GM21786 (cell line): ENCODE measurements around the gene IL1R2.

ENCODE experiments used
- ATAC-seq: cut with Tn5 transposase; IDR thresholded peaks from one replicate; pipeline ENCODE4 v1.9.1; 2021; ENCODE audit not compliant: unreplicated experiment

IL1R2 gene

DNA sequence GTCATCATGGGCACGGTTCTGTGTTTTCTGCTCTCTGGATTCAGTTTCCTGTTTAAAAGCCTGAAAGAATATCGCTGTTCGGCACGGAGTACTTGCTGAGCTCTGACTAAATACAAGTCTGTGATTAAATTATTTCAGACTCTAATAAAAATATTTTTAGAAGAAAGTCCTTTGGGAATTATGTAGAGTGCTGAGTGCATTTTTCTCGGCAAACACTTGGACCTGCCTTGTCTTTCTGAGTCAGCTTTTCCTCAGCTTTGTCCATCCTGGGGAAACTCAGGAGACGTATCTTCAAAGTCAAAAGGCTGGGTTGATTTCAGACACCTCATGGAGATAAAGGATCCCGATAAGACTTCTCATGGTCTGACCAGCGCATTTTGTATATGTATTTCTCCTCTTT lies 45.9 kb downstream of the IL1R2 start:
- no peak for ATAC-seq

- ATAC-seq, result no peak
Measured at GRCh38 chr2:102040229-102040628, 48.5 kb downstream of the IL1R2 start.

GRCh38 chr2:102041351-102041750 lies 49.6 kb downstream of the IL1R2 start:
- ATAC-seq, result no peak

- ATAC-seq, result no peak
Measured at GRCh38 chr2:102042196-102043081, 50.7 kb downstream of the IL1R2 start.

- ATAC-seq, result no peak
Measured at GRCh38 chr2:102043560-102043959, 51.8 kb downstream of the IL1R2 start.

DNA sequence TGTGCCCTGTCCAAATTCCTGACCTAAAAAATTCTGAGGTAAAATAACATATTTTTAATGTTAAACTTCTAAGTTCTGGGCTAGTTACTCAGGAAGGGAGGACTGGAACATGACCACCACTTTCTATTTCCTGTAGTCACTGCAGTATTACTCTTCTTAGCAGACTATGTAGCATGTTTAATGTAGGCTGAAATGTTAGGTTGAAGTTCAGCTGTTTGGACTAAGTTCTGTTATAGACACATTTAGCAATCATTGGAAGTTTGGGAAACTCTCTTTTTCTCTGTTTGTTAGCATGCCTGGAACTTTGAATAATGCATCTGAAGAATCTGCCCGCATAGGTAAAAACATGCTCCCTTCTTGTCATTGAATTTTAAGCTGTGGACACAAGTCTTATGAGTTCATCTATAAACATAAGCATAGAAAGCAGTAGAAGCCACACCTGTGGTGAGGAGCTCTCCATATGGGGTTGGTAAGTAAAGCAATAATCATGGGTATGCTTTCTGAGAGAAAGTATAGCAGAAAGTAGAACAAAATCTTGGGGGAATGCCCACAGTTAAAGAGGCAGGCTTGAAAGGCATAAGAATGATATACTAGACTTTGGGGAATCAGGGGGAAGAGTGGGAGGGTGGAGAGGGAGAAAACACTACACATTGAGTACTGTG lies 52.6 kb downstream of the IL1R2 start:
- ATAC-seq, result no peak

DNA sequence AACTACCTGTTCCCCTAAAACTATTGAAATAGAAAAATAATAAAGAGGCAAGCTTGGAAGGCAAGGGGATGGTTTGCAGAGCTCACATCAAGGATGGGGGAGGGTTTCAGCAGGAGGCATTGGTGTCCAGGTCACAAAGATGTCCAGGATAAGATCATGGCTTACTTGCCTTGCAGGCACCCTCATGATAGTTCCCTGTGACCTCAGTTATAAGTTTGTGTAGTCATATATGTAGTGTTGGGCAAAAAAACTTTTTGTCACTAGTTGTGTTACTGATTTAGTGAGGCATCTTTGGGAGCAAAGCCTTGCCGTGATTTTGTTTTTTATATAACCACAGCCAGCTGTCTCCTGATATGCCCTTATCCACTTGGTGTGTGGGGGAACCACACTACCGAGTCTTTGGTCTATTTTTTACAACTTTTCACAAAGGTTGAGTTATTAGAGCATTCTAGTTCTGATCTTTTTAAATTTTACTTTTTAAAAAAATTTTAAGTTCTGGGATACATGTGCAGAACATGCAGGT lies 53.3 kb downstream of the IL1R2 start:
- ATAC-seq, result no peak

- no peak for ATAC-seq
Measured at GRCh38 chr2:102045697-102046096, 53.9 kb downstream of the IL1R2 start.

GRCh38 chr2:102046135-102046986 lies 54.6 kb downstream of the IL1R2 start:
- no peak for ATAC-seq

GRCh38 chr2:102048465-102048864 lies 56.7 kb downstream of the IL1R2 start:
- ATAC-seq, result no peak

DNA sequence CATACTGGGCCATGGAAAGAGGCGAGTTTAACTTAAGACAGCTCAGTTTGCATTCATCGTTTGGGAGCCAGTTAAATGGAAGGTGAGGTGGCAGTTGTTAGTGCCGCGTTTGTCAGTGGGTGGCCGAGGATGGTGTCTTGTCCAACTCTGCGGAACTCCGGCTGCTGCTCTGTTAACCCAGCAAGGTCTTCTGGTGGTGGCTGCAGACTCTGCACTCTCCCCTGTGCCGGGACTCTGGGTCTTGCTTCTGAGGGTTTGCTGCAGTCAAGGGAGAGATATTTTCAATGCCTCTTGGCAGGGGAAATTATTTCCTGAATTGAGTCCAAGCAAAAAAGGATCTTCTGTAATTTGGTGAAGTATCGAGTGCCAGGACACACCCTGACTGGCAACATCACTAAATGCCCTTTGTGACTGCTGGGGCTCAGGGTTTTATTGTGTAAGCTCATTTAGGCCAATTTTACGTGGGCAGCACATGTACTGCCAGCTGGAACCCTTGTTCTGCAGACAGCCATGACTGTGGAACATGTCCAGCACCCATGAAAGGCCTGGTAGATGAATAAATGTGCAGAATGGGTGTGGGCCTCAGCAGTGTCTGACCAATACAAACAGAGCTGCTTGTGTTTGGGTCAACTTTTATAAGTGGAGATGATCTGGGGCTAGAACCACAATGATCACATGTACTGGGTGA lies 58.1 kb downstream of the IL1R2 start:
- no peak for ATAC-seq

- ATAC-seq, result no peak
Measured at GRCh38 chr2:102050854-102051391, 59.2 kb downstream of the IL1R2 start.

DNA sequence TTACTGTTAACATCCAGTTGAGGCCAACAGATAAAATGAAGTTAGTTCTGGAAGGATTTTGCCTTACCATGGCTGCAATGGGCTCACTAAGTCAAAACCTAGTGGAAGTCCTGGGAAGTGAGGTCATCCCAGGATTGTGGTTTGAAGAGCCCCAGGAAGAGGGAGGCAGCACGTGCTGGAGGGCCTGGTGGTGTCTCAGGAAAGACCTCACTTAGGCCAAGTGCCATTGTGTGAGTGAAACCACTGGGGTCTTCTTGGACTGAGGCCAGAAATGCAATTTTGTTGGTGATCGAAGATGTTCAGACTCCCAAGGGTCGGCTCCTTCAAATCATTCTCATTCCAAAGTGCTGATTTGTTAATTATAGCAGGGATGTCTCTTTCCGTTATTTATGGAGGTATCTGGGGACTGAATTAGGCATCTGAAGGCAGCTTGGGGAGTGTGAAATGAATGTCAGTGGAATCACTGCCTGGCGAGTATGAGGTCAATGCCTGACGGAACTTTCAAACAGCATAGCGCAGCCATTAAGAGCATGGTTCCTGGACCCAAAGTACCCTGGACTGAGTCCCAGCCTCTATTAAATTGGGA lies 60.0 kb downstream of the IL1R2 start:
- ATAC-seq, result no peak

DNA sequence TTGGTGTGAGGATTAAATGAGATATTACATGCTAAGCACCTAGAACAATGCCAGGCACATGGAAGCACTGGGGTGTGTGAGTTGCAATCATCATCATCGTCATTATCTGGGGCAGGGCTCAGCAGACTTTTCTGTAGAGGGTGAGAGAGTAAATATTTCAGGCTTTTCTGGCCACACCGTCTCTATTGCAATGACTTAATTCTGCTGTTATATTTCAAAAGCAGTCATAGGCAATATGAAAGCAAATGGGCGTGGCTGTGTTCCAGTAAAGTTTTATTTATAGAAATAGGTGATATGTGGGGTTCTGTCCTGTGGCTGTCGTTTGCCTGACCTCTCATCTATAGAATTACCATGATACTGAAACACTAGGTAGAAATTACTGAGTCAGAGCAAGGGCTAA lies 60.6 kb downstream of the IL1R2 start:
- ATAC-seq, result no peak

GRCh38 chr2:102053096-102053495 lies 61.3 kb downstream of the IL1R2 start:
- no peak for ATAC-seq

GRCh38 chr2:102055346-102055990 lies 63.7 kb downstream of the IL1R2 start:
- ATAC-seq, result no peak

DNA sequence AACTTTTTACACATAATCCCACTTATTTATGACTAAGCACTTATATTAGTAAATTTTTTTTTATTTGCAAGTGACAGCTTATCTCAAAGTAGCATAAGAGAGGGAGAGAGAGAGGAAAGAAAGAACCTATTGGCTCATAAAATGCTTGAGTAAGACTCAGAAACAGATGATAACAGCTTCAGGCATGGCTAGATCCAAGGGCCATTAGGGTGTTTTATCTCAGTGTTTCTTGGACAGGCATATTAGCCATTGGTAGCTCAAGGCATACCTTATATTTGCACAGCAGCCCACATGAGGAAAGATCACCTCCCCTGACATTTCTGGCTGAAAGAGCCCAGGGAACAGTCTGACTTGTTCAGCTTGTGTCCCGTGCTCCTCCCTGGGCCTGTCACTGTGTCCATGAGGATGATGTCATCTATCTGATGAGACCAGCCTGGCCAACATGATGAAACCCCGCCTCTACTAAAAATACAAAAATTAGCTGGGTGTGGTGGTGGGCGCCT lies 64.4 kb downstream of the IL1R2 start:
- no peak for ATAC-seq

- ATAC-seq, result no peak
Measured at GRCh38 chr2:102057502-102058292, 65.9 kb downstream of the IL1R2 start.
